IMR-90 (cell line): ENCODE measurements around the gene PGLYRP2. TPM values are rescaled to one million over a fixed set of nuclear protein-coding genes. Genes with fewer than 3 reads are reported as not detected.

Source experiments
- ATAC-seq: fragments of 200-7000 bp; cut with Tn5 transposase; 2 replicates; pipeline ENCODE4 v1.9.1; 2020; ENCODE audit warnings: low read depth, mild to moderate bottlenecking, moderate library complexity
- BruUV-seq: library from RNA; stranded (reverse); fragments of 400-500 nt; replicated peaks from 2 replicates; lab custom pipeline; 2021; lab: Mats Ljungman, UMichigan
- CTCF ChIA-PET: fragments of 300-600 bp; formaldehyde crosslinking; extraction: SDS; loops from one replicate; lab custom pipeline; 2021; ENCODE audit warnings: antibody characterized with exemption; lab: Yijun Ruan, JAX
- POLR2A ChIA-PET: fragments of 300-600 bp; sonication (Branson Sonifier 250); formaldehyde crosslinking; loops from one replicate; lab custom pipeline; 2022; ENCODE audit warnings: antibody characterized with exemption; ENCODE audit not compliant: unreplicated experiment; lab: Charles Lee
- DNase-seq: peaks from one replicate; pipeline ENCODE4 v3.0.0; 2013
- H2AFZ ChIP-seq: replicated peaks from 2 replicates; pipeline ENCODE3; 2013; ENCODE audit warnings: low read length, mild to moderate bottlenecking; ENCODE audit not compliant: poor library complexity
- H2AK5ac ChIP-seq: 2 replicates; pipeline ENCODE4 v1.6.1; 2013; ENCODE audit warnings: low read depth, low read length, inconsistent platforms
- H2AK9ac ChIP-seq: replicated peaks from 2 replicates; pipeline ENCODE3; 2013; ENCODE audit warnings: mild to moderate bottlenecking, low read depth, low read length, moderate library complexity; ENCODE audit not compliant: poor library complexity
- H2BK120ac ChIP-seq: 2 replicates; pipeline ENCODE4 v1.6.1; 2013; ENCODE audit warnings: low read depth, low read length, inconsistent platforms
- H2BK15ac ChIP-seq: 3 replicates; pipeline ENCODE4 v1.6.1; 2013; ENCODE audit warnings: low read depth, low read length, inconsistent platforms
- H2BK20ac ChIP-seq: 2 replicates; pipeline ENCODE4 v1.6.1; 2013; ENCODE audit warnings: low read depth, mild to moderate bottlenecking, inconsistent platforms, low read length, moderate library complexity
- H2BK5ac ChIP-seq: 2 replicates; pipeline ENCODE4 v1.6.1; 2013; ENCODE audit warnings: mild to moderate bottlenecking, low read depth, low read length, inconsistent platforms; ENCODE audit not compliant: poor library complexity, severe bottlenecking
- H3K14ac ChIP-seq: replicated peaks from 2 replicates; pipeline ENCODE4 v1.6.1; 2013; ENCODE audit warnings: low read depth, low read length, inconsistent platforms
- H3K18ac ChIP-seq: 2 replicates; pipeline ENCODE4 v1.6.1; 2013; ENCODE audit warnings: low read depth, low read length, control low read depth
- H3K23ac ChIP-seq: 2 replicates; pipeline ENCODE4 v1.6.1; 2013; ENCODE audit warnings: low read depth, low read length, inconsistent platforms
- H3K27ac ChIP-seq: 2 replicates; pipeline ENCODE4 v1.5.1; 2013; ENCODE audit warnings: mild to moderate bottlenecking, control low read depth, low read length; ENCODE audit not compliant: insufficient read depth
- H3K27me3 ChIP-seq: 2 replicates; pipeline ENCODE4 v1.6.1; 2013; ENCODE audit warnings: low read length; ENCODE audit not compliant: control insufficient read depth, insufficient read depth
- H3K36me3 ChIP-seq: 2 replicates; pipeline ENCODE4 v1.6.1; 2013; ENCODE audit warnings: low read length, mixed read lengths; ENCODE audit not compliant: control insufficient read depth, insufficient read depth
- H3K4ac ChIP-seq: 2 replicates; pipeline ENCODE4 v1.6.1; 2013; ENCODE audit warnings: low read depth, low read length, inconsistent platforms
- H3K4me1 ChIP-seq: 2 replicates; pipeline ENCODE4 v1.6.1; 2013; ENCODE audit warnings: low read length, mixed read lengths; ENCODE audit not compliant: control insufficient read depth, insufficient read depth
- H3K4me2 ChIP-seq: 2 replicates; pipeline ENCODE4 v1.6.1; 2013; ENCODE audit warnings: low read depth, mild to moderate bottlenecking, control low read depth, low read length, moderate library complexity
- H3K4me3 ChIP-seq: 2 replicates; pipeline ENCODE4 v1.5.1; 2013; ENCODE audit warnings: low read depth, mild to moderate bottlenecking, control low read depth, low read length, moderate library complexity; ENCODE audit not compliant: insufficient read depth
- H3K56ac ChIP-seq: 2 replicates; pipeline ENCODE4 v1.6.1; 2013; ENCODE audit warnings: low read length, inconsistent platforms; ENCODE audit not compliant: insufficient read depth; ENCODE audit errors: extremely low read depth
- H3K79me1 ChIP-seq, 2 experiments: 2 replicates each; pipeline ENCODE4 v1.6.1; 2013; ENCODE audit warnings: low read length in 2 of 2, inconsistent platforms in 1 of 2, low read depth in 1 of 2
- H3K9ac ChIP-seq: 2 replicates; pipeline ENCODE4 v1.6.1; 2013; ENCODE audit warnings: low read depth, low read length, control low read depth
- H3K9me1 ChIP-seq: 2 replicates; pipeline ENCODE4 v1.6.1; 2013; ENCODE audit warnings: low read length, inconsistent platforms; ENCODE audit not compliant: insufficient read depth
- H3K9me3 ChIP-seq: 2 replicates; pipeline ENCODE4 v1.6.1; 2013; ENCODE audit warnings: low read length; ENCODE audit not compliant: control insufficient read depth, insufficient read depth
- H4K20me1 ChIP-seq: 2 replicates; pipeline ENCODE4 v1.6.1; 2013; ENCODE audit warnings: low read length, inconsistent platforms; ENCODE audit not compliant: insufficient read depth
- H4K5ac ChIP-seq: 2 replicates; pipeline ENCODE4 v1.6.1; 2013; ENCODE audit warnings: mild to moderate bottlenecking, low read depth, low read length, control low read depth
- H4K8ac ChIP-seq, 2 experiments: 2 replicates each; pipeline ENCODE4 v1.6.1; 2013; ENCODE audit warnings: low read depth in 2 of 2, low read length in 2 of 2, control low read depth in 1 of 2, inconsistent platforms in 1 of 2
- H4K91ac ChIP-seq: 2 replicates; pipeline ENCODE4 v1.6.1; 2013; ENCODE audit warnings: low read depth, low read length, inconsistent platforms; ENCODE audit not compliant: insufficient read depth
- CEBPB ChIP-seq: IDR thresholded peaks from 2 replicates; pipeline ENCODE4 v1.6.1; 2012; ENCODE audit warnings: low read depth, low read length, improper control_type of control experiment
- MXI1 ChIP-seq: IDR thresholded peaks from 2 replicates; pipeline ENCODE4 v1.6.1; 2012; ENCODE audit warnings: low read depth, mild to moderate bottlenecking, low read length, moderate library complexity, borderline replicate concordance
- RFX5 ChIP-seq: IDR thresholded peaks from 2 replicates; pipeline ENCODE4 v1.8.0; 2012; ENCODE audit warnings: low read depth, mild to moderate bottlenecking, low read length, moderate library complexity
- WGBS, 2 experiments: methylation state at CpG; one replicate each; pipeline versions ENCODE4 v1.1.5 to v1.1.7; 2013; ENCODE audit warnings: missing lambda C conversion rate in 2 of 2; ENCODE audit not compliant: insufficient read length in 1 of 2; ENCODE audit errors: extremely low coverage in 2 of 2; 5-methylcytosine and 5-hydroxymethylcytosine counted together
- dilution Hi-C: fragments of 300-500 bp; cut with HindIII; formaldehyde crosslinking; loops from one replicate; pipeline ENCODE4 v1.14.3; 2018; ENCODE audit warnings: low sequenced_read_pairs; ENCODE audit not compliant: unreplicated experiment
- in situ Hi-C: fragments of 300-500 bp; cut with MboI; formaldehyde crosslinking; loops from 3 replicates; pipeline ENCODE4 v1.14.3; 2019; ENCODE audit warnings: low sequenced_read_pairs, inconsistent platforms, mixed read lengths
- intact Hi-C: fragments of 100-400 bp; cut with micrococcal nuclease; formaldehyde crosslinking; loops from 2 replicates; pipeline ENCODE4 v1.10.0; 2022
- polyA plus RNA-seq, 3 experiments: library from polyadenylated mRNA; depleted of rRNA; stranded (reverse); fragments of >200 nt; gene quantifications; 2 replicates each; pipeline ENCODE4 v1.2.3, GENCODE V29; 2012; ENCODE audit warnings: low replicate concordance in 1 of 3
- total RNA-seq: library from RNA; depleted of rRNA; stranded (reverse); fragments of >200 nt; gene quantifications from 2 replicates; pipeline ENCODE4 v1.2.3, GENCODE V29; 2012

PGLYRP2 gene
- total and polyA plus RNA-seq, 2 of the 4 experiments (the other 2 are of a cell fraction): not detected

DNA sequence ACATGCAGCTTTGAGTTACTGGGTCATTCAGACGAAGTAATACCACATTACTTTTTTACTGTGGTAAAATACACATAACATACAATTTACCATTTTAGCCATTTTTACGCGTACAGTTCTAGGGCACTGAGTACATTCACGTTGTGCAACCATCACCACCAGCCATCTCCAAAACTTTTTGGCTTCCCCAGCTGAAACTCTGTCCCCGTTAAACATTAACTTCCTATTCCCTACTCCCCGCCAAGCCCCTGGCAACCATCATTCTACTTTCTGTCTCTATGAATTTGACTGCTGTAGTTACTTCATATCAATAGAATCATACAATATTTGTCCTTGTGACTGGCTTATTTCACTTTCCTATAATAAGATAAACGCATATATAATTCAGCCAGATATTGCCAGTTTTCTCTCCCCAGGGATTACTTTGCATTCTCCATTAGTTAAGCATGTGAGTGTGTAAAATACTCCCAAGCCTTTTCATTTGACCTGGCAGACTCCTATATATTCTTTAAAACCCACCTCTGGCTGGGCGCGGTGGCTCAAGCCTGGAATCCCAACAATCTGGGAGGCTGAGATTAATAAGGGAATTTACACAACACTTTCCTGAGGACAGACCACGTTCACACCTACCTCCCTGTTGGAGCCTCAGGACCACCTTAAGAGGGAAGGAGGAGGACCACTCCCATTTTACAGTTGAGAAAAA is 19.0 kb upstream of the PGLYRP2 start:
- no CpG with 5 or more reads among the region's 10 CpGs for WGBS, 2 experiments
- Histone ChIP-seq H3K9me1 (no peaks in the 10 kb centered on the region), H3K18ac (no peak overlapping the region), H4K91ac (no peak overlapping the region), H3K4me2 (no peak overlapping the region), H2AK5ac (no peak overlapping the region), H2BK20ac (no peak overlapping the region), H3K56ac (no peak overlapping the region), H2AFZ (peak overlapping the region; percentile 32), H3K79me1 (no peaks in the 10 kb centered on the region), H3K9ac (no peak overlapping the region), H3K14ac (no peak overlapping the region), H4K8ac (no peak overlapping the region), H4K5ac (no peak overlapping the region), H3K36me3 (no peaks in the 10 kb centered on the region), H3K4me3 (no peak overlapping the region), H4K20me1 (no peaks in the 10 kb centered on the region), H2BK120ac (no peak overlapping the region), H3K9me3 (no peaks in the 10 kb centered on the region), H2AK9ac (no peak overlapping the region), H3K4me1 (no peaks in the 10 kb centered on the region), H2BK5ac (no peak overlapping the region), H3K23ac (no peak overlapping the region), H3K27ac (no peak overlapping the region), H3K4ac (no peak overlapping the region), H2BK15ac (no peak overlapping the region), H3K27me3 (no peaks in the 10 kb centered on the region; the same call in 1 of the 2 replicates)
- intact Hi-C loops (no loop called here), in situ Hi-C loops (no loop called here), dilution Hi-C loops (no loop called here)
- ATAC-seq (no peak), DNase-seq (no peak)
- BruUV-seq: no TSS peak
- ChIA-PET CTCF (no interaction called here), POLR2A (no interaction called here)
- no peak for TF ChIP-seq CEBPB
- no peak for TF ChIP-seq MXI1
- TF ChIP-seq RFX5: no peak
